ENCODE measurements around the gene C1QL4.

- TF ChIP-seq CTCF (optimal IDR thresholded peaks at IDR 0.05 in 1 of 3, IDR thresholded peaks at IDR 0.05 in 1 of 3, conservative IDR thresholded peaks at IDR 0.05 in 1 of 3; ENCODE audit: extremely low read depth in 1 of 3, insufficient read depth in 2 of 3, low read length in 3 of 3) (no peak), EZH2 (IDR thresholded peaks at IDR 0.05; ENCODE audit: low read length) (no peak)
These were observed 28.6 kb upstream of the C1QL4 start for GRCh38 chr12:49365542-49365941.

All from keratinocyte (primary cell).